ENCODE measurements around the gene LOXHD1.

The LOXHD1 gene

DNA sequence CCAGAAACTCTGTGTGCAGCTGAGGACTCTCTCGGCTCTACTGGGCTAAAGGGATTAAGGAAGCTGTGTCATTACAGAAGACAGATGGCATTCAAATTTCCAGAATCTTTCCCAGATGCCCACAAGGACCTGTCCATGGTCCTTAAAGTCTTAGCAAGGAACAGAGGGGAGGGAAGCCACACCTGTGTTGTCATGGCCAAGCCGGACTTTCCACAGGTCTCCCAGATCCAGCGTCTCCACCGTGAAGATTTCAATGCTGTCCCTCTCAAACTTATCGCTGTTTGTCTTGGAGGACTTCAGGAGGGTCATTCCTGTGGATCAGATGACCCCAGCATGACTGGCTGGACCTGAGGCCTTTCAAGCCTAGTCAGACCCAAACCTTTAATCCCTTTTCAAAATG lies 114.5 kb downstream of the LOXHD1 start:
- DNase-seq (ENCODE audit: low spot score): peak; percentile 69

GRCh38 chr18:46541626-46542189 lies 115.3 kb downstream of the LOXHD1 start:
- no peak for DNase-seq (ENCODE audit: low spot score)

DNA sequence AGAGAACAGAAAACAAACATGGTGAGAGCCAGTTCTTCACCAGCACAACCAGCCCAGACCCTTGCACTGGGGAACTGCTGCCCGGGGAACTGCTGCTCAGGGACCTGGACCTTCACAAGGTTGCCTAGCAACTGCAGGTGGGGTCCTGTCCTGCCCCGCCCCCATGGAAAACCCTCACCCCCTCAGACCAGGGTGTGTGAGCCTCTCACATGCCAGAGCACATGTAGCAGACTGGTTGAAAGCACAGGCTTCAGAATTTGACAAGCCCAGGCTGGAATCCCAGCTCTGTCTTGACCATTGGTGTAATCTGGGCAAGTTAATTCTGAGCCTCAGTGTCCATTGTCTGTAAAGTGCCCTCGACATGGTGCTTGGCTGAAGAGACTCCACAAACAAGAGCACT lies 118.6 kb downstream of the LOXHD1 start:
- DNase-seq (ENCODE audit: low spot score): no peak

GRCh38 chr18:46536215-46536874 lies 120.7 kb downstream of the LOXHD1 start:
- DNase-seq (ENCODE audit: low spot score): no peak

- no peak for DNase-seq (ENCODE audit: low spot score)
Observed at GRCh38 chr18:46531482-46531881, 125.5 kb downstream of the LOXHD1 start.

DNA sequence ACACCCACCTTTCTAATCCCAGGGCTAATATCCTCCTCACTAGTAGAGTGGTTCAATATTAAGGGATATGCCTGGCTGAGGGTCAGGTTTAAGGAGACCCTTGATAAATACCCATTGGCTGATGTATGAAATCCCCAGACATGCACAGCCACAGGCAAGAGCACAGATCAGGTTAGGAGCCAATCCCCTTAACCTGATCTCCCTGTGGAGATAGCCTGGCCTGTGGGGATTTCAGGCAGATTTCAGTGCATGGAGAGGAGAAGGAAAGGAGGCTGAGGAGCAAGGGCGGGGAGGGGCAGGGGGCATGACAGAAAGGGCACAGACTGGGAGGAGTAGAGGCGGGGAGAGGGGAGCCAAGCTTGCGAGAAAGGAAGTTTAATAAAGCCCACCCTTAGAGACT lies 129.0 kb downstream of the LOXHD1 start:
- DNase-seq (ENCODE audit: low spot score): no peak

DNA sequence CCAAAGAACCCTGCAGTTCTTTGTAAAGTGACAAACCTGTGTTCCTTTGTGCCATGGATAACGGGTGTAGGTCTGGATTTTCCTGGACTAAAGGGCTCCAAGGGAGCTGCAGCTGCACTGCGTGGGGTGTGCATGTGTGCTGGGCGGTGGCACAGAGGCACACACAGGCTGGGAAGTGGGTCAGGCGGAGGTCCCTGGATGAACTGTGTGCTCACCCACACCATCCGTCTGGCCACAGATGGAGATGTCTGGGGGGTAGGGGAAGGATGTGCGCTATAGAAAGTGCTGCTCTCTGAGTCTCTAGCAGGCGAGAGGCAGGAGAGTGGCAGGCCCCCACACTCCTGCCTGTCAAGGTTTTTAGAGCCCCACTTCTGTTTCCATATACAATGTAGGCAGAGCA lies 137.2 kb downstream of the LOXHD1 start:
- no peak for DNase-seq (ENCODE audit: low spot score)

DNA sequence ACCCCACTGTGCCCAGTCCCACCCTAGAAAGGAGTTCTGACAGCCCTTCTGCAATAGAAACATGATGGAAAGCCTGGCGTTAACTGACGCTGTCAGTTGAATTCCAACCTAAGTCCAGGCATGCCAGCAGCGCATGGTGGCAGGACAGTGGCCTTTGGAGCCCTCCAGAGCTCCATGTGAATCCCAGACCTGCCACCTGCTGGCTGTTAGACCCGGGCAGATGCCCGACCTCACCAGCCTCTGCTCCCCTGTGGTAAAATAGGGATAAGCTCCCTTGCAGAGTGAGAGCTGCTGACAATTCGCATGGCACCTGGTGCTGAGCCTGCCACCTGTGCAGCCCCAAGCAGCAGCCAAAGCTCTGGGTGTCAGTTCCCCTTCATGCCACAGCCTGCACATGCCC lies 138.6 kb downstream of the LOXHD1 start:
- peak; percentile 72 for DNase-seq (ENCODE audit: low spot score)

- no peak for DNase-seq (ENCODE audit: low spot score)
Observed at GRCh38 chr18:46516555-46516954, 140.5 kb downstream of the LOXHD1 start.

- no peak for DNase-seq (ENCODE audit: low spot score)
Observed at GRCh38 chr18:46510386-46510785, 146.6 kb downstream of the LOXHD1 start.

DNA sequence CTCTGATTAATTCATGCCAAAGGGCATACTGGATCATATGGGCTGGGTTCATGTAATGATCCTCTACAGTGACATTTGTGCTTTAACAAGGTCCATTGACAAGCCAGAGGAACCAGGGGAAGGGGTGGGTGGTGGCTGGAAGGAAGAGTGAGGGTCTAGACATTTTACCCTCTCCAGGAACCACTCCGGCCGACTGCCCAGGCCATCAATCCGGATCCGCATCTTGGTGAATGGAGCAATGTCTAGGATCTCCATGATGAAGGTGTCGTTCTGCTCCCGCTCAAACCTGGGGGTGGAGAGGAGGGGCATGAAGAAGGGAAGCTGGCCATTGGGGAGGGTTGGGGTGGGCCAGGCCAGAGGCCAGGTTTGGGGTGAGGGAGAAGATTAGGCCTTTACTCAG lies 147.5 kb downstream of the LOXHD1 start:
- no peak for DNase-seq (ENCODE audit: low spot score)

DNA sequence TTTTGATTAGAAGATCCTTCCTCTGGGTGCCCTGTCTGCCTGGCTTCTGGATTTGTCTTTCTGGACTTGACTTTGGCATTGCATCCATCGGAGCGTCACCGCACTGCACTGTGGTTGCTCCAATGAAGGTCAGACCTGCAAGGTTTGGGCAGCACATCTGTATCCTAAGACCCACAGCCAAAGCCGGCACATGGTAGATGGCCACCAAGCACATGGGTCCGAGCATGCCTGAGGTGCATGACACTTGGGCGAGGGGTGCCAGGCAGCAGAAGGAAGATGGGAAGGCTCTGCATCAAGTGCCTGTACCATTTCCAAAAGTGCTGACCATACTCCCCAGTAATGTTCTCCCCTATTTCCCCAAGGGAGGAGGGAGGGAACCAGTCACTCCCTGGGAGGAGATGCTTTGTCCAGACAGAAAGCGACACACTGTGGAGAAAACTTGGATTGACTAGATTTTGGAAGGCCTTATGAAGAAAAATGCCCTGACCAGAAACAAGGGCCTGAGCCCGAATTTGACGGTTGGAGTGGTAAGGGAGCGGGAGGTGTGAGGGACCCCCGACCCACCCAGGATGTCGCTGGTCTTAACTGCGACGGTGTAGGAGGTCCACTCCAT lies 149.9 kb downstream of the LOXHD1 start:
- no peak for DNase-seq (ENCODE audit: low spot score)

GRCh38 chr18:46502444-46502843 lies 154.6 kb downstream of the LOXHD1 start:
- DNase-seq (ENCODE audit: low spot score): peak; percentile 77

- peak; percentile 73 for DNase-seq (ENCODE audit: low spot score)
Observed at GRCh38 chr18:46497129-46497528, 159.9 kb downstream of the LOXHD1 start.

DNA sequence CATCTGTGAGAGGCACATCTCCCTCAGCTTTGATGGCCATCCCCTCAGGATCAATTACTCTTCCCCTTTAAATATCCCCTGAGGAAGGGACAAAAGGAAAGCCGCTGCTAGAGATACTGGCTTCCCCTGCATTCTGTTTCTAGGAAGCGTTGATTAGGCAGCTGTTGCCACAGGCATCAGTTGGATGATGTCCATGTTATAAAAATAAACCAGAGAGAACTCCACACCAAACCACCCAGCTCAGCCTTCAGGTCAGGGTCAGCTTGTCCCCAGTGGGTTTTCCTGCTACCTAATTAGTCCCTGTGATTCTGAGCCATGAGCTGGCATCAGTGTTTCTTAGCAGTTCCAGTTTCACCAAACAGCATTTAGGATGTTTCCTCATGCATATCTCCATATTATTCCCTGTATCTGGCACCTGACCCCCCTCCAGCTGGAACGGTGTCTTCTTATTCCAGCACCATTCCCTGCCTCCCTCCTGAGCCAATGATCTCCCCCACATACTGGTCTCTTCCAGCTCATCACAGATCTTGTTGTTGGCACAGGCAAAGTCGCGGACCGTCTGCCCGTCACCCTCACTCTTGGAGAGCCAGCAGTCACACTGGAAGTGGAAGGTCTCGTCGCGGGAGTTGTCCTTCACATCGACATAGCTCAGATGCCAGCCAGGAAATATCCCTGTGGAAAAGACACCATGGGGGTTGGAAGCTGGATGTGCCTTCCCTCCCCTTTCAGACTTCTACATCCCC lies 168.4 kb downstream of the LOXHD1 start:
- DNase-seq (ENCODE audit: low spot score): no peak

GRCh38 chr18:46485675-46486194 lies 171.3 kb downstream of the LOXHD1 start:
- DNase-seq (ENCODE audit: low spot score): no peak

DNA sequence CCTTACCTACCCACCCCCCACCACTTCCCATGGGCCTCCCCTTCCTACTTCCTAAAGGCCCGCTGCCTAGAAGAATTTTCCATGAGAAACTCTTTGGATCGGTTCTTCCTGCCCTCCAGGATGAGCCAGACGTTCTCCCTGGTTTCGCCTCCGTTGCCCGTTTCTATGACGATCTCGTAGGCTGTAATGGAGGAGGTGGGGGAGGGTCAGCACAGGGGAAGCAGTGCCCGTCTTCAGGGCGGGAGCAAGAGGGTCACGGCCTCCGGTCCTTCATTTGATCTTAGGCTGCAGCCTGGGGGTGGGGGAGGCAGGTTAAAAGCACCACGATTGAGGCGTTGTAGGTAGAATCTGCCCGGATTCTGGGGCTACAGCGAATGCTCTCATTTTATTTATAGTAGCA lies 172.0 kb downstream of the LOXHD1 start:
- peak; percentile 69 for DNase-seq (ENCODE audit: low spot score)

- no peak for DNase-seq (ENCODE audit: low spot score)
Observed at GRCh38 chr18:46482831-46483230, 174.2 kb downstream of the LOXHD1 start.

GRCh38 chr18:46481847-46482245 lies 175.2 kb downstream of the LOXHD1 start:
- DNase-seq (ENCODE audit: low spot score): no peak

DNA sequence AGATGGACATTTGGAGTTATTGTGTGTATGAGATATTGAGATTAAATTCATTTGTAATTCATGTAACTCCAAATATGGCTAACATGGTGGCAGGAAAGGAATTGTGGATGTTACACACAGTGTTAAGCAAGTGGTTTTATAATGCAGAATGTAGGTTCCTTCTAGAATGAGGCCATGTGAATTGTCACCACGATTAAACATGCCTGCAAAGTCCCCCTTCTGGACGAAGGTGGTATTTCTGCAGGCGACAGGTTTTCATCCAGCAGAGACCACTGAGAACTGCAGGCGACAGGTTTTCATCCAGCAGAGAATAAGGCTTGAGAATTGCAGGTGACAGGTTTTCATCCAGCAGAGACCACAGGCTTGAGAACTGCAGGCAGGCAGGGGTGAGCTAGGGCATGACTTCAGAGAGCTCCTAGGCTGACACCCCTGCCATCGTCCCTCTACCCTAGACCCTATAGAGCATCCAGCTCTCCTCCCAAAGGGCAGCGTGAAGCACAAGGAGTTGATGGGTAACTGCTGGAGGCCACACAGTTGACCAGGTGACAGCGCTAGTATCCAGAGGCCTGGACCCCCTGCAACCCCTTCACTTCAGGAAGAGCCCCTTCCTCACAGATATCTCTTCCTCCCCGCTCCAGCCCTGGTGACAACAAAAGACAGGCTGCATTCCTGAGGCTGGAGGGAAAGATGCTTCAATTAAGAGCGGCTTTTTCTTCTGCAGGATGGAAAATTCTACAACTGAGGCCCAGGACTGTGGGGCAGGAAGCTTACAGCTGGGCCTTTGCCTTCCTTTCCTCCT lies 175.8 kb downstream of the LOXHD1 start:
- peak; percentile 63 for DNase-seq (ENCODE audit: low spot score)

DNA sequence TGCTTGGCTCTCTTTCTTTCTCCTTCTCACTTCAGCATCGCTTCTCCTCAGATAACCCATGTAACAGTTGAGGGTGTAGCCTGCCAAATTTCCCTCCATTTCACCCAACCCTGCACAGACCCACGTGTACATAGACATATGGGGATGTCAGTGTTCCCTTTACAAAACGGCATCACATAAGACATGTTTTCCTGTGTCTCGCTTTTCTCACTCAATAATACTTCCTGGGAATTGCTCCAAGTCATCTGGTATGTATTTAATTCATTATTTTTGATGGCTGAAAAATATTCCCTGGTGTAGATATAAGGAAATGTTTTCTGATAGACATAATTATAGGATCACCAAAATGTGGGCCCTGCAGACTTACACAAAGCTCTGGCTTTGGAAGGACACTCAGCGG lies 176.8 kb downstream of the LOXHD1 start:
- DNase-seq (ENCODE audit: low spot score): no peak

DNA sequence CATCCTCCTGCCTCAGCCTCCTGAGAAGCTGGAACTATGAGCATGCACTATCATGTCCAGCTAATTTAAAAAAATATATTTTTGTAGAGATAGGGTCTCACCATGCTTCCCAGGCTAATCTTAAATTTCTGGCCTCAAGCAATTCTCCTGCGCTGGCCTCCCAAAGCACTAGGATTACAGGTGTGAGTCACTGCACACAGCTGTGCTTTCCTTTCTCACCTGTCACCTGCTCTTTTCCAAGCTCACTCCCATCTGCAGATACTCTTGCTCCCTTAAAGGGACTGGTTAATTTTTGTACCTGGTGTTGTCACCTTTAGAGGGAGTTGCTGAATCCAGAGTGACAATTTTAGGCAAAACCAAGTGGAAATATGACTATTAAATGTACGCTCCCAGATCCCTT lies 178.2 kb downstream of the LOXHD1 start:
- DNase-seq (ENCODE audit: low spot score): no peak
